ENCODE data around the gene KNCN. TPM values are rescaled to one million over a fixed set of nuclear protein-coding genes. Genes with fewer than 3 reads are reported as not detected.

The KNCN gene
- total RNA-seq, 4 donors from 2014 or later = not detected

- Histone ChIP-seq H3K27ac (replicated peaks in 1 of 4) (peak overlapping the region in 1 of 4 donors; percentile 70), H3K27me3 (no peaks in the 10 kb centered on the region), H3K4me3 (no peak overlapping the region), H3K36me3 (peaks cover 5 to 61% (median 40%) of the 10 kb centered on the region in 4 donors), H3K4me1 (peaks cover 5 to 31% (median 25%) of the 10 kb centered on the region in 4 donors), H3K9me3 (no peaks in the 10 kb centered on the region)
- no peak for DNase-seq (ENCODE audit: extremely low spot score)
- intact Hi-C loops (cut with DNase I) = no loop called here
- 87% methylated on average over 6 of the region's 6 CpGs for WGBS
- no peak for TF ChIP-seq EP300 (IDR thresholded peaks at IDR 0.05)
- TF ChIP-seq POLR2A (IDR thresholded peaks at IDR 0.05; ENCODE audit: low read depth) = no peak
- TF ChIP-seq, protein P1, sequence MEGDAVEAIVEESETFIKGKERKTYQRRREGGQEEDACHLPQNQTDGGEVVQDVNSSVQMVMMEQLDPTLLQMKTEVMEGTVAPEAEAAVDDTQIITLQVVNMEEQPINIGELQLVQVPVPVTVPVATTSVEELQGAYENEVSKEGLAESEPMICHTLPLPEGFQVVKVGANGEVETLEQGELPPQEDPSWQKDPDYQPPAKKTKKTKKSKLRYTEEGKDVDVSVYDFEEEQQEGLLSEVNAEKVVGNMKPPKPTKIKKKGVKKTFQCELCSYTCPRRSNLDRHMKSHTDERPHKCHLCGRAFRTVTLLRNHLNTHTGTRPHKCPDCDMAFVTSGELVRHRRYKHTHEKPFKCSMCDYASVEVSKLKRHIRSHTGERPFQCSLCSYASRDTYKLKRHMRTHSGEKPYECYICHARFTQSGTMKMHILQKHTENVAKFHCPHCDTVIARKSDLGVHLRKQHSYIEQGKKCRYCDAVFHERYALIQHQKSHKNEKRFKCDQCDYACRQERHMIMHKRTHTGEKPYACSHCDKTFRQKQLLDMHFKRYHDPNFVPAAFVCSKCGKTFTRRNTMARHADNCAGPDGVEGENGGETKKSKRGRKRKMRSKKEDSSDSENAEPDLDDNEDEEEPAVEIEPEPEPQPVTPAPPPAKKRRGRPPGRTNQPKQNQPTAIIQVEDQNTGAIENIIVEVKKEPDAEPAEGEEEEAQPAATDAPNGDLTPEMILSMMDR (IDR thresholded peaks at IDR 0.05) = no peak
- no peak for TF ChIP-seq POLR2AphosphoS5 (IDR thresholded peaks at IDR 0.05)
These were observed 17.0 kb upstream of the KNCN start for GRCh38 chr1:46568461-46568891.

DNA sequence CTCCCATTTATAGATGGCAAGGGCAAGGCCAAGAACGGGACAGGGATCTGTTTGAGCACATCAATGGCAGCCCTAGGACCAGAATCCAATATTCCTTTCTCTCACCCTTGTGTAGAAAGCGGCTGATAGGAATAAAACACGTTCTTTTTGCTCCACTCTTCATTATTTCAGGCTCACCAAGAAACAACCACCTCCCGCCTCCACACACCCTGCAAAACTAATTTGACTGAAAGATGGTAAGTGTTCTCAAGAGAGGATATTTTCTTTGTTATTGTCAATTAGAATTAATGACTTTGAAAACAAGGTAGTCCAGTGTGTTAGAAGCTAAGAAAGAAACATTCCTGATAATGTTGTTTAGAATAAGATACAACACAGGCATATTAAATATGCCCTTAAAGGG, 11.9 kb upstream of the KNCN start:
- TF ChIP-seq EP300 (IDR thresholded peaks at IDR 0.05) = no peak
- TF ChIP-seq, protein P1 (IDR thresholded peaks at IDR 0.05) = no peak
- TF ChIP-seq POLR2A (IDR thresholded peaks at IDR 0.05; ENCODE audit: low read depth) = no peak
- TF ChIP-seq POLR2AphosphoS5 (IDR thresholded peaks at IDR 0.05) = no peak
- Histone ChIP-seq H3K4me1 (peaks cover 0 to 5% (median 0%) of the 10 kb centered on the region in 4 donors), H3K27ac (replicated peaks in 1 of 4) (no peak overlapping the region), H3K36me3 (peaks cover 19 to 98% (median 78%) of the 10 kb centered on the region in 4 donors), H3K9me3 (no peaks in the 10 kb centered on the region), H3K27me3 (no peaks in the 10 kb centered on the region), H3K4me3 (no peak overlapping the region)
- intact Hi-C loops (cut with DNase I) = no loop called here
- DNase-seq (ENCODE audit: extremely low spot score) = no peak
- WGBS = 93% methylated on average over 4 of the region's 4 CpGs

DNA sequence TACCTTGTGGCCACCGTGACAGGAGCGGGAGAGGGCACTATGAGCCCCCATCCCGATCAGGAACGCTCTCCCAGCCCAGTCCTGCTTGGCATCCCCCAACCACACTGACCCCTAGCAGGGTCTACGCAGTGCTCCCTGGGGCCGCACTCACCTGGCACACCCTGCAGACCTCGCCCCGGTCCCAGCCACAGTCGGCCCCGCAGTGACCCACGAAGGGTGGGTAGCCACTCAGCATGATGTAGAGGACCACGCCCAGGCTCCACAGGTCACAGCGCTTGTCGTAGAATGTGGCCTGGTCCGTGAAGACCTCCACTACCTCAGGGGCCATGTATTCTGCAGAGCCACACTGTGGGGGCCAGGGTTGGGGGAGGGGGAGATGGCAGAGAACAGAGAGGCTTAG, 11.1 kb upstream of the KNCN start:
- Histone ChIP-seq H3K4me1 (peaks cover 0 to 8% (median 0%) of the 10 kb centered on the region in 4 donors), H3K36me3 (peaks cover 26 to 97% (median 79%) of the 10 kb centered on the region in 4 donors), H3K9me3 (no peaks in the 10 kb centered on the region), H3K27ac (replicated peaks in 1 of 4) (no peak overlapping the region), H3K27me3 (no peaks in the 10 kb centered on the region), H3K4me3 (no peak overlapping the region)
- DNase-seq (ENCODE audit: extremely low spot score) = no peak
- WGBS = 93% methylated on average over 14 of the region's 15 CpGs
- TF ChIP-seq, protein P1 (IDR thresholded peaks at IDR 0.05) = no peak
- TF ChIP-seq EP300 (IDR thresholded peaks at IDR 0.05) (no peak), POLR2A (IDR thresholded peaks at IDR 0.05; ENCODE audit: low read depth) (no peak), POLR2AphosphoS5 (IDR thresholded peaks at IDR 0.05) (no peak)
- intact Hi-C loops (cut with DNase I) = no loop called here

GRCh38 chr1:46558966-46559365, 7.5 kb upstream of the KNCN start:
- Histone ChIP-seq H3K4me3 (no peak overlapping the region), H3K36me3 (peaks cover 22 to 65% (median 59%) of the 10 kb centered on the region in 4 donors), H3K4me1 (peaks cover 0 to 8% (median 0%) of the 10 kb centered on the region in 4 donors), H3K27ac (replicated peaks in 1 of 4) (no peak overlapping the region), H3K27me3 (no peaks in the 10 kb centered on the region), H3K9me3 (no peaks in the 10 kb centered on the region)
- intact Hi-C loops (cut with DNase I) = no loop called here
- 86% methylated on average over 7 of the region's 8 CpGs for WGBS
- no peak for TF ChIP-seq POLR2A (IDR thresholded peaks at IDR 0.05; ENCODE audit: low read depth)
- no peak for TF ChIP-seq POLR2AphosphoS5 (IDR thresholded peaks at IDR 0.05)
- TF ChIP-seq EP300 (IDR thresholded peaks at IDR 0.05) = no peak
- TF ChIP-seq, protein P1 (IDR thresholded peaks at IDR 0.05) = no peak
- DNase-seq (ENCODE audit: extremely low spot score) = no peak
